ENCODE data around the gene RAPGEF5.

RAPGEF5 gene

GRCh38 chr7:22348379-22348778, 8.6 kb downstream of the RAPGEF5 start:
- DNase-seq (ENCODE audit: low read depth): no peak

GRCh38 chr7:22346383-22347107, 10.4 kb downstream of the RAPGEF5 start:
- DNase-seq (ENCODE audit: low read depth): no peak

GRCh38 chr7:22344655-22345054, 12.3 kb downstream of the RAPGEF5 start:
- no peak for DNase-seq (ENCODE audit: low read depth)

GRCh38 chr7:22343612-22344011, 13.3 kb downstream of the RAPGEF5 start:
- no peak for DNase-seq (ENCODE audit: low read depth)

GRCh38 chr7:22343071-22343470, 13.9 kb downstream of the RAPGEF5 start:
- DNase-seq (ENCODE audit: low read depth): no peak

- DNase-seq (ENCODE audit: low read depth): no peak
Measured at GRCh38 chr7:22339725-22340390, 17.1 kb downstream of the RAPGEF5 start.

- DNase-seq (ENCODE audit: low read depth): no peak
Measured at GRCh38 chr7:22338877-22339276, 18.1 kb downstream of the RAPGEF5 start.

GRCh38 chr7:22338411-22338810, 18.5 kb downstream of the RAPGEF5 start:
- no peak for DNase-seq (ENCODE audit: low read depth)

GRCh38 chr7:22333680-22334141, 23.2 kb downstream of the RAPGEF5 start:
- no peak for DNase-seq (ENCODE audit: low read depth)

- DNase-seq (ENCODE audit: low read depth): no peak
Measured at GRCh38 chr7:22332461-22332870, 24.5 kb downstream of the RAPGEF5 start.

- no peak for DNase-seq (ENCODE audit: low read depth)
Measured at GRCh38 chr7:22331704-22332103, 25.2 kb downstream of the RAPGEF5 start.

GRCh38 chr7:22330903-22331302, 26.1 kb downstream of the RAPGEF5 start:
- no peak for DNase-seq (ENCODE audit: low read depth)

- no peak for DNase-seq (ENCODE audit: low read depth)
Measured at GRCh38 chr7:22329816-22330524, 27.0 kb downstream of the RAPGEF5 start.

- no peak for DNase-seq (ENCODE audit: low read depth)
Measured at GRCh38 chr7:22326181-22326580, 30.8 kb downstream of the RAPGEF5 start.

- DNase-seq (ENCODE audit: low read depth): no peak
Measured at GRCh38 chr7:22325671-22326070, 31.3 kb downstream of the RAPGEF5 start.

GRCh38 chr7:22323714-22324113, 33.2 kb downstream of the RAPGEF5 start:
- DNase-seq (ENCODE audit: low read depth): no peak

GRCh38 chr7:22320416-22320815, 36.5 kb downstream of the RAPGEF5 start:
- DNase-seq (ENCODE audit: low read depth): no peak

GRCh38 chr7:22319424-22320403, 37.2 kb downstream of the RAPGEF5 start:
- DNase-seq (ENCODE audit: low read depth): no peak

GRCh38 chr7:22318376-22318775, 38.6 kb downstream of the RAPGEF5 start:
- DNase-seq (ENCODE audit: low read depth): no peak

GRCh38 chr7:22317632-22318031, 39.3 kb downstream of the RAPGEF5 start:
- no peak for DNase-seq (ENCODE audit: low read depth)

- no peak for DNase-seq (ENCODE audit: low read depth)
Measured at GRCh38 chr7:22316914-22317313, 40.0 kb downstream of the RAPGEF5 start.

GRCh38 chr7:22307816-22308215, 49.1 kb downstream of the RAPGEF5 start:
- DNase-seq (ENCODE audit: low read depth): no peak
